Endothelial cell of umbilical vein (primary cell): Measurements from ENCODE around the gene MXI1.

Source experiments
- CTCF ChIP-seq, 2 donors: IDR thresholded peaks; 1 replicate in 1 of 2; 2 replicates in 1 of 2; pipeline ENCODE4 v1.5.1; 2011; ENCODE audit warnings: low read length in 2 of 2, mild to moderate bottlenecking in 2 of 2, moderate library complexity in 2 of 2, control low read depth in 1 of 2, inconsistent platforms in 1 of 2, low read depth in 1 of 2; ENCODE audit not compliant: insufficient read depth in 1 of 2; ENCODE audit errors: extremely low read depth in 1 of 2
- EZH2 ChIP-seq: IDR thresholded peaks from 2 replicates; pipeline ENCODE4 v1.6.1; 2012; ENCODE audit warnings: borderline replicate concordance, low read depth, mild to moderate bottlenecking, moderate library complexity, low read length, inconsistent platforms; ENCODE audit not compliant: severe bottlenecking
- FOS ChIP-seq: IDR thresholded peaks from 2 replicates; pipeline ENCODE4 v1.6.1; 2011; ENCODE audit warnings: mild to moderate bottlenecking, low read length, moderate library complexity, borderline replicate concordance; ENCODE audit not compliant: insufficient read depth
- JUN ChIP-seq: IDR thresholded peaks from 2 replicates; pipeline ENCODE4 v1.6.1; 2011; ENCODE audit warnings: borderline replicate concordance, low read depth; ENCODE audit not compliant: insufficient read length, insufficient read depth
- MAX ChIP-seq: IDR thresholded peaks from 2 replicates; pipeline ENCODE4 v1.6.1; 2011; ENCODE audit not compliant: insufficient read depth, insufficient read length
- MYC ChIP-seq: IDR thresholded peaks from one replicate; pipeline ENCODE4 v1.6.1; 2011; ENCODE audit warnings: mild to moderate bottlenecking, low read depth, low read length
- POLR2A ChIP-seq: IDR thresholded peaks from 2 replicates; pipeline ENCODE4 v1.6.1; 2012; ENCODE audit warnings: low read depth, mild to moderate bottlenecking, control low read depth, low read length
- POLR2AphosphoS5 ChIP-seq: IDR thresholded peaks from 2 replicates; pipeline ENCODE4 v1.6.1; 2012; ENCODE audit warnings: low read depth, mild to moderate bottlenecking, control low read depth, low read length, moderate library complexity; ENCODE audit not compliant: insufficient read depth

GRCh38 chr10:110175406-110175805, 32.0 kb upstream of the MXI1 start:
- TF ChIP-seq CTCF (IDR thresholded peaks at IDR 0.05; ENCODE audit: extremely low read depth in 1 of 2, insufficient read depth in 1 of 2, low read depth in 1 of 2, low read length in 2 of 2) (no peak), POLR2A (no peak), MAX (no peak), POLR2AphosphoS5 (no peak), EZH2 (no peak), MYC (no peak), FOS (no peak), JUN (no peak)
